GM19328 (cell line): Measurements from ENCODE around the gene RALGPS1.

Source experiments
- ATAC-seq: cut with Tn5 transposase; IDR thresholded peaks from one replicate; pipeline ENCODE4 v1.9.1; 2021; ENCODE audit warnings: mild to moderate bottlenecking, moderate library complexity; ENCODE audit not compliant: unreplicated experiment

Gene RALGPS1

GRCh38 chr9:126953041-126953809 is 38.6 kb downstream of the RALGPS1 start:
- ATAC-seq: no peak

GRCh38 chr9:126955811-126956210 is 41.2 kb downstream of the RALGPS1 start:
- ATAC-seq: no peak

GRCh38 chr9:126956917-126957686 is 42.5 kb downstream of the RALGPS1 start:
- ATAC-seq: no peak

- no peak for ATAC-seq
Observed at GRCh38 chr9:126957687-126958053, 43.1 kb downstream of the RALGPS1 start.

- ATAC-seq: no peak
Observed at GRCh38 chr9:126959336-126959735, 44.8 kb downstream of the RALGPS1 start.

- no peak for ATAC-seq
Observed at GRCh38 chr9:126959917-126960316, 45.3 kb downstream of the RALGPS1 start.

- no peak for ATAC-seq
Observed at GRCh38 chr9:126962336-126962735, 47.8 kb downstream of the RALGPS1 start.

GRCh38 chr9:126965077-126965476 is 50.5 kb downstream of the RALGPS1 start:
- ATAC-seq: no peak

GRCh38 chr9:126965541-126966428 is 51.2 kb downstream of the RALGPS1 start:
- ATAC-seq: no peak

- no peak for ATAC-seq
Observed at GRCh38 chr9:126971261-126971660, 56.7 kb downstream of the RALGPS1 start.

- no peak for ATAC-seq
Observed at GRCh38 chr9:126973651-126974529, 59.3 kb downstream of the RALGPS1 start.

GRCh38 chr9:126974594-126974993 is 60.0 kb downstream of the RALGPS1 start:
- ATAC-seq: no peak

- no peak for ATAC-seq
Observed at GRCh38 chr9:126975327-126976220, 61.0 kb downstream of the RALGPS1 start.

GRCh38 chr9:126979461-126979860 is 64.9 kb downstream of the RALGPS1 start:
- no peak for ATAC-seq

GRCh38 chr9:126980231-126980630 is 65.6 kb downstream of the RALGPS1 start:
- no peak for ATAC-seq

GRCh38 chr9:126981218-126981617 is 66.6 kb downstream of the RALGPS1 start:
- ATAC-seq: no peak

GRCh38 chr9:126982215-126983002 is 67.8 kb downstream of the RALGPS1 start:
- no peak for ATAC-seq

GRCh38 chr9:126983767-126984166 is 69.2 kb downstream of the RALGPS1 start:
- no peak for ATAC-seq

GRCh38 chr9:126984969-126985368 is 70.4 kb downstream of the RALGPS1 start:
- ATAC-seq: no peak
